Mesenchymal stem cell (in vitro differentiated cells and primary cell): ENCODE data around the gene PLEK.
A peak's percentile ranks its signal among the peaks of the same experiment; 100 is the strongest.

Source experiments
- DNase-seq: peaks from one replicate; pipeline ENCODE4 v3.0.0-alpha.2; 2013
- H2AFZ ChIP-seq: one replicate; pipeline ENCODE4 v1.6.1; 2013; ENCODE audit warnings: low read depth, mild to moderate bottlenecking, control low read depth, inconsistent platforms, low read length, moderate library complexity
- H2AK5ac ChIP-seq: 2 replicates; pipeline ENCODE4 v1.6.1; 2013; ENCODE audit warnings: low read length, moderate library complexity, mild to moderate bottlenecking, inconsistent platforms; ENCODE audit not compliant: severe bottlenecking
- H2BK120ac ChIP-seq: one replicate; pipeline ENCODE4 v1.6.1; 2013; ENCODE audit warnings: low read depth, mild to moderate bottlenecking, inconsistent platforms, low read length, moderate library complexity
- H2BK12ac ChIP-seq, 2 experiments: one replicate each; pipeline ENCODE4 v1.6.1; 2013; ENCODE audit warnings: inconsistent platforms in 2 of 2, low read length in 2 of 2, mild to moderate bottlenecking in 2 of 2, moderate library complexity in 2 of 2, control low read depth in 1 of 2
- H2BK15ac ChIP-seq: one replicate; pipeline ENCODE4 v1.6.1; 2013; ENCODE audit warnings: mild to moderate bottlenecking, low read depth, inconsistent platforms; ENCODE audit not compliant: poor library complexity, severe bottlenecking
- H2BK5ac ChIP-seq: 2 replicates; pipeline ENCODE4 v1.6.1; 2013; ENCODE audit warnings: low read depth, mild to moderate bottlenecking, low read length, control low read depth, inconsistent platforms; ENCODE audit not compliant: poor library complexity, severe bottlenecking
- H3K14ac ChIP-seq, 2 experiments: one replicate each; pipeline ENCODE4 v1.6.1; 2013; ENCODE audit warnings: inconsistent platforms in 2 of 2, low read length in 2 of 2, control low read depth in 1 of 2, mild to moderate bottlenecking in 1 of 2, moderate library complexity in 1 of 2
- H3K18ac ChIP-seq, 2 experiments: one replicate each; pipeline ENCODE4 v1.6.1; 2013; ENCODE audit warnings: inconsistent platforms in 2 of 2, low read length in 2 of 2, control low read depth in 1 of 2, low read depth in 1 of 2, mild to moderate bottlenecking in 1 of 2
- H3K23ac ChIP-seq, 2 experiments: one replicate each; pipeline ENCODE4 v1.6.1; 2013; ENCODE audit warnings: inconsistent platforms in 2 of 2, low read length in 2 of 2, mild to moderate bottlenecking in 2 of 2, moderate library complexity in 2 of 2, control low read depth in 1 of 2
- H3K27ac ChIP-seq: 2 replicates; pipeline ENCODE4 v1.5.1; 2013; ENCODE audit warnings: mild to moderate bottlenecking, moderate library complexity, low read length, control low read depth, inconsistent platforms; ENCODE audit not compliant: poor library complexity, severe bottlenecking
- H3K27me3 ChIP-seq, 2 experiments: 2 replicates each; pipeline versions ENCODE4 v1.6.1 to v1.7.0; 2013; ENCODE audit warnings: low read length in 2 of 2, mild to moderate bottlenecking in 2 of 2, moderate library complexity in 2 of 2, control low read depth in 1 of 2, inconsistent platforms in 1 of 2; ENCODE audit not compliant: control insufficient read depth in 1 of 2, insufficient read depth in 1 of 2
- H3K36me3 ChIP-seq, 2 experiments: 2 replicates each; pipeline versions ENCODE4 v1.6.1 to v1.7.0; 2013; ENCODE audit warnings: low read length in 2 of 2, control low read depth in 1 of 2, inconsistent platforms in 1 of 2, low read depth in 1 of 2, mild to moderate bottlenecking in 1 of 2; ENCODE audit not compliant: insufficient read depth in 2 of 2, control insufficient read depth in 1 of 2
- H3K4ac ChIP-seq, 2 experiments: one replicate each; pipeline ENCODE4 v1.6.1; 2013; ENCODE audit warnings: inconsistent platforms in 2 of 2, low read length in 2 of 2, mild to moderate bottlenecking in 2 of 2, moderate library complexity in 2 of 2, control low read depth in 1 of 2, low read depth in 1 of 2
- H3K4me1 ChIP-seq: 2 replicates; pipeline ENCODE4 v1.6.1; 2013; ENCODE audit warnings: low read depth, low read length, control low read depth; ENCODE audit not compliant: control insufficient read depth, insufficient read depth
- H3K4me2 ChIP-seq: 2 replicates; pipeline ENCODE4 v1.6.1; 2013; ENCODE audit warnings: low read length, mild to moderate bottlenecking, inconsistent platforms; ENCODE audit not compliant: poor library complexity, severe bottlenecking
- H3K4me3 ChIP-seq, 2 experiments: 2 replicates each; pipeline versions ENCODE4 v1.5.1 to v1.7.0; 2013; ENCODE audit warnings: low read length in 2 of 2, mild to moderate bottlenecking in 2 of 2, control low read depth in 1 of 2, low read depth in 1 of 2; ENCODE audit not compliant: insufficient read depth in 1 of 2
- H3K79me1 ChIP-seq: replicated peaks from 2 replicates; pipeline ENCODE4 v1.6.1; 2013; ENCODE audit warnings: mild to moderate bottlenecking, control low read depth, low read length, inconsistent platforms; ENCODE audit not compliant: poor library complexity, severe bottlenecking
- H3K9ac ChIP-seq: 2 replicates; pipeline ENCODE4 v1.7.0; 2013; ENCODE audit warnings: mild to moderate bottlenecking, low read length, moderate library complexity
- H3K9me3 ChIP-seq: 2 replicates; pipeline ENCODE4 v1.7.0; 2013; ENCODE audit warnings: mild to moderate bottlenecking, low read length; ENCODE audit not compliant: control insufficient read depth
- H4K8ac ChIP-seq: one replicate; pipeline ENCODE4 v1.6.1; 2013; ENCODE audit warnings: inconsistent platforms, mild to moderate bottlenecking, low read length, moderate library complexity
- H4K91ac ChIP-seq: one replicate; pipeline ENCODE4 v1.6.1; 2013; ENCODE audit warnings: mild to moderate bottlenecking, low read length, inconsistent platforms
- WGBS: methylation state at CpG from one replicate; pipeline ENCODE4 v1.1.7; 2013; ENCODE audit warnings: mixed read lengths; 5-methylcytosine and 5-hydroxymethylcytosine counted together

The PLEK gene

DNA sequence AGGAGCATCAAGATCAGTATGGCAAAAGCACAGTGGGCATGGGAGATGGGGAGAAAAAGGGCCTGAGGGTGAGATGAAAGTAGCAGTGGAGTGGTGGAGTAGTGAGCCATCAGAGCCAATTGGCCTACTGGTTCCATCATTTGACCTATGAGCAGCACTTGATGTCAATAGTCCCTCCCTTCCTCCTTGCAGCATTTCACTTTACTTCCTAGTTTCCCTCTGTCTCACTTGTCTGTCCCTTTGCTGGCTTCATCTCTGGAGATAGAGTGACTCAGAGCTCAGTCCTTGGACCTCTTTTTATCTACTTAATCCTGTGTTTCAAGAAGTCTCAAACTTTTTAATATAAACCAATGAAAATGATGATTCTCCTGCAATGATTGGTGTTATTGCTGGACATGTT lies 69.9 kb downstream of the PLEK start:
- Histone ChIP-seq H2BK5ac (no peak overlapping the region), H3K27ac (no peak overlapping the region), H4K91ac (no peak overlapping the region), H3K36me3 (no peaks in the 10 kb centered on the region), H2BK12ac (no peak overlapping the region), H3K9ac (no peak overlapping the region), H2BK120ac (no peak overlapping the region), H3K18ac (no peak overlapping the region), H3K79me1 (no peaks in the 10 kb centered on the region), H4K8ac (no peak overlapping the region), H2AK5ac (no peak overlapping the region), H3K4ac (no peak overlapping the region), H2BK15ac (no peak overlapping the region), H3K9me3 (no peaks in the 10 kb centered on the region), H3K14ac (peak overlapping the region in 1 of 2 experiments; percentile 81), H3K4me2 (no peak overlapping the region), H3K4me1 (peaks cover 4% of the 10 kb centered on the region), H3K27me3 (peaks cover 3 to 11% of the 10 kb centered on the region in 2 experiments), H2AFZ (no peak overlapping the region), H3K23ac (no peak overlapping the region), H3K4me3 (no peak overlapping the region)
- no peak for DNase-seq

GRCh38 chr2:68435615-68436014 lies 70.5 kb downstream of the PLEK start:
- H4K8ac ChIP-seq, result no peak overlapping the region
- H3K9ac ChIP-seq, result peak overlapping the region; percentile 64
- peaks cover 0 to 9% of the 10 kb centered on the region in 2 experiments for H3K27me3 ChIP-seq
- H2BK12ac ChIP-seq, result no peak overlapping the region
- H2BK15ac ChIP-seq, result no peak overlapping the region
- no peak overlapping the region for H3K23ac ChIP-seq
- no peak overlapping the region for H2AFZ ChIP-seq
- no peak overlapping the region for H3K14ac ChIP-seq
- peaks cover 4% of the 10 kb centered on the region for H3K4me1 ChIP-seq
- no peak overlapping the region for H3K4me3 ChIP-seq
- no peak overlapping the region for H2BK120ac ChIP-seq
- DNase-seq, result no peak
- no peaks in the 10 kb centered on the region for H3K36me3 ChIP-seq
- H3K4me2 ChIP-seq, result no peak overlapping the region
- H3K18ac ChIP-seq, result no peak overlapping the region
- no peak overlapping the region for H4K91ac ChIP-seq
- no peak overlapping the region for H3K27ac ChIP-seq
- no peak overlapping the region for H2AK5ac ChIP-seq
- H3K4ac ChIP-seq, result no peak overlapping the region
- no peak overlapping the region for H2BK5ac ChIP-seq
- no peaks in the 10 kb centered on the region for H3K9me3 ChIP-seq
- H3K79me1 ChIP-seq, result no peaks in the 10 kb centered on the region

GRCh38 chr2:68436270-68436669 lies 71.2 kb downstream of the PLEK start:
- Histone ChIP-seq H3K4ac (no peak overlapping the region), H2BK15ac (no peak overlapping the region), H3K14ac (no peak overlapping the region), H3K36me3 (no peaks in the 10 kb centered on the region), H3K23ac (no peak overlapping the region), H4K8ac (no peak overlapping the region), H4K91ac (no peak overlapping the region), H3K9ac (peak overlapping the region; percentile 64), H3K27ac (no peak overlapping the region), H2BK12ac (no peak overlapping the region), H2AK5ac (no peak overlapping the region), H3K79me1 (no peaks in the 10 kb centered on the region), H2BK120ac (no peak overlapping the region), H3K4me1 (peaks cover 4% of the 10 kb centered on the region), H2BK5ac (no peak overlapping the region), H3K4me2 (no peak overlapping the region), H3K27me3 (peaks cover 0 to 9% of the 10 kb centered on the region in 2 experiments), H2AFZ (no peak overlapping the region), H3K4me3 (peak overlapping the region in 1 of 2 experiments; percentile 35), H3K9me3 (no peaks in the 10 kb centered on the region), H3K18ac (no peak overlapping the region)
- no peak for DNase-seq
- WGBS, result 39% methylated on average over 4 of the region's 4 CpGs

- no peaks in the 10 kb centered on the region for H3K4me1 ChIP-seq
- no peak overlapping the region for H3K14ac ChIP-seq
- 74% methylated on average over 7 of the region's 7 CpGs for WGBS
- no peak overlapping the region for H2AK5ac ChIP-seq
- no peak overlapping the region for H2BK120ac ChIP-seq
- H3K27ac ChIP-seq, result no peak overlapping the region
- H3K36me3 ChIP-seq, result no peaks in the 10 kb centered on the region
- no peak overlapping the region for H2BK12ac ChIP-seq
- no peak overlapping the region for H3K23ac ChIP-seq
- no peak overlapping the region for H4K8ac ChIP-seq
- no peak overlapping the region for H3K4ac ChIP-seq
- H3K18ac ChIP-seq, result no peak overlapping the region
- H3K9me3 ChIP-seq, result no peaks in the 10 kb centered on the region
- peaks cover 0 to 4% of the 10 kb centered on the region in 2 experiments for H3K27me3 ChIP-seq
- H4K91ac ChIP-seq, result no peak overlapping the region
- no peak overlapping the region for H2BK15ac ChIP-seq
- H3K4me3 ChIP-seq, result no peak overlapping the region
- no peak overlapping the region for H3K9ac ChIP-seq
- no peak overlapping the region for H3K4me2 ChIP-seq
- H3K79me1 ChIP-seq, result no peaks in the 10 kb centered on the region
- DNase-seq, result no peak
- no peak overlapping the region for H2BK5ac ChIP-seq
- no peak overlapping the region for H2AFZ ChIP-seq
Measured at GRCh38 chr2:68438455-68439303, 73.6 kb downstream of the PLEK start.
